GM18517 (cell line): ENCODE results near the gene IQCK.

ENCODE experiments used
- ATAC-seq: cut with Tn5 transposase; IDR thresholded peaks from one replicate; pipeline ENCODE4 v1.9.1; 2021; ENCODE audit warnings: mild to moderate bottlenecking, moderate library complexity; ENCODE audit not compliant: unreplicated experiment

The IQCK gene

DNA sequence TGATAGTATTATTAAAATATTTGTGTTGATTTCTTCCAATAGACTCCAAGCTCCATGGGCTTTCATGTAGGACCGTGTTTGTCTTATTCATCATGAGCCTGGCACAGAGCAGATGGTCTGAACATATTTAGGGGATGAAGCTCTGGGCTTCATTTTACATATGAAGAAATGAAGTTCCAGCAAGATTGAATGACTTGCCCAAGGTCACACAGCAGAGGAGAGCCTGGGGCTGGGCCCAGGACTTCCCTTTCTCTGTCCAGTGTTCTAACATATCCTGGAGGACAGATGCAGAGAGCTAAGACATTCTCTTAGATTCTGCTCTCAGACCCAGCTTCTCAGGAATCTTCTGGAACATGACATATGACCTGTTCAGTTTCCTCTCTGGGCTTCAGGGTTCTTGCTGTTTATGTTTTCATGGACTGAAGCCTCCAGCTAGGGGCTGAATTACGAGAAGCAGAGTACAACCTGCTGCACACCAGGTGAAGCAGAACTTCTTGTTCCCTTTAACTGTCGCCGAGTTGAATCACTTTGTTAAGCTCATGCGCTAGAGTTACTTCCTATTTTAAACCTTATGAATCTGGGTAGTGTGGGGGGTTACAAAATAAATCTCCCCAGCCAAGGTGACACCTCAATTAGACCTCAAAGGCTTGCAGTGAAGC is 113.0 kb downstream of the IQCK start:
- no peak for ATAC-seq

- ATAC-seq, result no peak
Observed at GRCh38 chr16:19831678-19832077, 113.6 kb downstream of the IQCK start.

GRCh38 chr16:19833176-19833575 is 115.1 kb downstream of the IQCK start:
- ATAC-seq, result no peak

GRCh38 chr16:19833581-19833980 is 115.5 kb downstream of the IQCK start:
- ATAC-seq, result no peak

DNA sequence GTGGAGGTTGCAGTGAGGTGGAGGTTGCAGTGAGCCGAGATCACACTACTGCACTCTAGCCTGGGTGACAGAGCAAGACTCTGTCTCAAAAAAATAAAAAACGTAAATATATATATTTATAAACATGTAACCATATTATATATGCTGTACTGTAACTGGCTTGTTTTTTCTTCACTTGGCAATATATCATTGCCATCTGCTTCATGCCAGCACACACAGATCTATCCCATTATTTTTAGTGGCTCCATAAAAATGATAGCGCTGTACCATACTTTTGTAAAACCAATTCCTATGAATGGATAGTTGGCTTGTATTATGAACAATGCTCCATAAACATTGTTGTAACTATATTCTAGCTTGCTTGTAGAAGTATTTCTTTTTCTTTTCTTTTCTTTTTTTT is 117.1 kb downstream of the IQCK start:
- ATAC-seq, result no peak

GRCh38 chr16:19835968-19836421 is 117.9 kb downstream of the IQCK start:
- ATAC-seq, result no peak

GRCh38 chr16:19837331-19837980 is 119.4 kb downstream of the IQCK start:
- no peak for ATAC-seq

DNA sequence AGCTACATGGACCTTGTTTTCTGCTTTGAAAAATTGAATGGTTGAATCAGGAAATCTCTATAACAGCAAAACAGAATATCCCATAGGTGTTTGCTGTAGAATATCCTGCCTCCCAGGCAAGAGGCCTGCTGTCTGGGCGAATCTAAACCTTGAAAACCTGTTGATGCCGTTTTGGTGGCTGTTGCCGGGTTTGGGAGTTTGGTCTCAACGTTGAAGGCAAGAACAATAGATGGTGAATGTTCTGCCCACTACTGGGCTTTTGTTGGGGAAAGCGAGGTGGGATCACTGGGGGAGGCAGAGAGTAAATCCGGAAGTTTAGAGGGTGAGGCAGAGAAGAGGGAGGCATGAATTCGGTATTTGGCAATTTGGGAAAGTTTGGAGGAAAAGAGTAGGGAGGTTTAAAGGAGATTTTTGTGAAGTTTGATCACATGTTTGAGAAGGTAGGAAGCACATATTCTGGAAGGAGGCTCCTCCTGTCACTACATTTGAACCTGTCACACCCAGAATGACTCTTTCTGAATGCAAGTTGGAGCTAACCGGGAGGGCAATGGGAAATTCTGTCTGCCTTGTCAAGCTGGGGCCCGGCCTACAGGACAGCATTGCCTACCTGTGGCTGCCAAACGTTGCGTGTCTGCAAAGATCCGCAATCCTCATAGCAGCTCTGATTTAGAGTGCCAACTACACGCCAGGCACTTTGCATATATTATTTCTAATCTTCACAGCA is 120.1 kb downstream of the IQCK start:
- no peak for ATAC-seq

DNA sequence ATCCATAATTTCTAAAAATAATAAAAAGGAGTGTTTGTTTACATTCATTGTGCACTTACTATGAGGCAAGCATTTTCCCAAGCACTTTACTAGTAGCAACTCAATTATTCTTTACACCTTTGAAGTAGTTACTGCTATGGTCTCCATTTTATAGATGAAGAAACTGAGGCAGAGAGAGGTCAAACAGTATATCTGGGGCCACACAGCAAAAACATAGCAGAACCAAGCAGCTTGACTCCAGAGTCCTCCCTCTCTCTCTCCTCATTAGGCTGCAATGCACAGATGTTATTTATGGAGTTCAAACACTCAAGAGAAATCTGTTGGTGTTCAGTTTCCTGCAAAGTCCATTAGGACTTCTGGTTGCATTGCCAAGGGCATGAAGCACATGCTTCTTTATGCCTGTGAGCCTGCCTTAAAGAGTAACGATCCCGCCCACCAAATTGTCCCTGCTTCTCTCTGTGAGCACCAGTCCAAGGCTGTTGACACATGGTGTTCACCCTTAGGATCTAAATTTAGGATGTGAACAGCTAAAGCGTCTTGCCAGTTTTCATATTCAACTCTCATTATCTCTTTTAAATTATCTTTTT is 122.5 kb downstream of the IQCK start:
- ATAC-seq, result no peak

- no peak for ATAC-seq
Observed at GRCh38 chr16:19841184-19841583, 123.1 kb downstream of the IQCK start.

DNA sequence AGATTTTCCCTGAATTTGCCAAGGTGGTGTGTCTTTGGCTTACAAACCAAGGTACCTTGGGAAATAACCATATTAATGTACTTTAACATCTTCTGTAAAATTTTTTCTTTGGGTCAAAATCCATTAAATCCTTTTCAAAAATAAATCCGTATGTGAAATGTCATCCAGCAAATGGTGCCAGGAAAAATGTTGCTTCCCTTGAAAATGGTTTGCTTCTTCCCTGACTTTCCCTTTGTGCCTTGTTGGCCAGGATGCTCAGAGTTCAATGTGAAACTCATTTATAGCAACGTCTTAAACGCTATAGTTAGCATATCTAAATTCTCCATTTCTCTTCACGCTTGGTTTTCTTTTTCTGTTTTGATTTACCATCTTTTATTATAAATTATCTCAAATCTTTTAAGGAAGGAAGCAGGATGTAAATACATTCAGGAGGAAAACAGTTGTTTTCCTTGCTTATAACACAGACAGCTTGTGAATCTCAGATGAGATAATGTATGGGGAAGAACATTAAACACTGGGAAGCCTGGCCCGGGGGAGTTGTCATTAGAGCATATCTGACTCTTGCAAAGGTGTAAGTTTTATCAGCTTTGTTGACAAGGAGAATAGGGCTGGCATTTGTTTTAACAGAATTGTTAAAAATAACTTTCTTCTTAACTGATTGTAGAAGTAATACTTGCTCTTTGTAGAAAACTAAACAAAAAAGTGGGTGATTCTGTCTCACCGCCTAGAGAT is 124.5 kb downstream of the IQCK start:
- no peak for ATAC-seq

- ATAC-seq, result no peak
Observed at GRCh38 chr16:19843371-19843770, 125.3 kb downstream of the IQCK start.

DNA sequence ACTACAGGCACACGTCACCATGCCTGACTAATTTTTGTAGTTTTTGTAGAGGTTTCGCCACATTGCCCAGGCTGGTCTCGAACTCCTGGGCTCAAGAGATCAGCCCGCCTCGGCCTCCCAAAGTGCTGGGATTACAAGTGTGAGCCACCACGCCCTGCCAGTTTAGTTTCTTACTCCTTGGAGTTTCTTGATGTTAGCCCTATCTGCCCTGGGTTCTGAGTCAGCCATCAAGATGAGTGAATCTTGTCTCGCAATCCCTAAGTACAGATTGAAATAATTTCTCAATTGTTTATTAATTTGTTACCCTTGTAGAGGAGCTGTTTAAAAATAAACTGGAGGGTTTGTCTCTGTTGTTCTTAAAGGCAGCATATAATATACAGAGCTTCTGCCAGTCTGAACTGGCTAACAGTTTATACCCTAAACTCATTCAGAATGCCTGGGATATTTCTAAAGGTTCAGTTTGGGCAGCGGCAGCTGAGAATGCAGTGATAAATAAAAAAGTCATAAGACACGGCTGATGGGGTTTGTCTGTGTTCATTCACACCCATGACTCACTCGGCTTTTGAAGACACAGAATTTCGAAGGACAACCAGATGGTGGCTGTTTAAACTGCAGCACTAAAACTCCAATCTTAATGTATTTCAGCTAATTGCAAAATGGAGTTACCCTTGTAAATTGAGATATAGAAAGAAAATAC is 127.0 kb downstream of the IQCK start:
- no peak for ATAC-seq

- ATAC-seq, result no peak
Observed at GRCh38 chr16:19846436-19846835, 128.4 kb downstream of the IQCK start.

GRCh38 chr16:19848756-19849155 is 130.7 kb downstream of the IQCK start:
- ATAC-seq, result no peak

DNA sequence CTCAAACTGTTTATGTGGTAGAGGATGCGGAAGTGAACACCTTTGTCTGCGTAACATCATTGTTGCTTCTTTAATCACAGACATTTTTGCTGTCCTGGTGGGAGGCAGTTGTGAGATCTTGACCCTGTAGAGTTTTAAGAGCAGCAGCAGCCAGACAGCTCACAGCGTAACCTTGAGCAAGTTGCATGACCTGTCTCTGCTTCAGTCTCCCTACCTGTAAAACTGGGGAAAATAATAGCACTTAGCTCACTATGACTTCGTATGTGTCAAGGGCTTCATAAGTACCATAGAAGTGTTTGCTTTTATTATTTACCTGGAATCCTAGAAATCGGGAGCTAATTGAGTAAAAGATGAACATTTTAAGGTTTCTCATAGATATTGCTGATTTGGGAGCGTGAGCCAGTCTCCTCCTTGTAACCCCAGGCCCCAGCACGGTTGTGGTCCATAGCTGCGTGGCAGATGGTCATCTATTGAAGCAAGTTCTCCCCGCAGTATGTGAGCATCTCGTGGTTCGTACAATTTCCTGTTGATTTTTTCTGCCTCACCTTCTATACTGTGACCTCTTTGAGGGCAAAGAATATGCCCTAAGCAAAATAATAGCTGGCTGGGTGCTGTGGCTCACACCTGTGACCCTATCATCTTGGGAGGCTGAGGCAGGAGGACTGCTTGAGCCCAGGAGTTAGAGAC is 132.2 kb downstream of the IQCK start:
- ATAC-seq, result no peak

GRCh38 chr16:19851476-19851875 is 133.4 kb downstream of the IQCK start:
- ATAC-seq, result no peak

- no peak for ATAC-seq
Observed at GRCh38 chr16:19853132-19853741, 135.2 kb downstream of the IQCK start.

GRCh38 chr16:19853742-19854542 is 135.9 kb downstream of the IQCK start:
- no peak for ATAC-seq
